ENCODE measurements around the gene TNIP3.

Gene TNIP3

DNA sequence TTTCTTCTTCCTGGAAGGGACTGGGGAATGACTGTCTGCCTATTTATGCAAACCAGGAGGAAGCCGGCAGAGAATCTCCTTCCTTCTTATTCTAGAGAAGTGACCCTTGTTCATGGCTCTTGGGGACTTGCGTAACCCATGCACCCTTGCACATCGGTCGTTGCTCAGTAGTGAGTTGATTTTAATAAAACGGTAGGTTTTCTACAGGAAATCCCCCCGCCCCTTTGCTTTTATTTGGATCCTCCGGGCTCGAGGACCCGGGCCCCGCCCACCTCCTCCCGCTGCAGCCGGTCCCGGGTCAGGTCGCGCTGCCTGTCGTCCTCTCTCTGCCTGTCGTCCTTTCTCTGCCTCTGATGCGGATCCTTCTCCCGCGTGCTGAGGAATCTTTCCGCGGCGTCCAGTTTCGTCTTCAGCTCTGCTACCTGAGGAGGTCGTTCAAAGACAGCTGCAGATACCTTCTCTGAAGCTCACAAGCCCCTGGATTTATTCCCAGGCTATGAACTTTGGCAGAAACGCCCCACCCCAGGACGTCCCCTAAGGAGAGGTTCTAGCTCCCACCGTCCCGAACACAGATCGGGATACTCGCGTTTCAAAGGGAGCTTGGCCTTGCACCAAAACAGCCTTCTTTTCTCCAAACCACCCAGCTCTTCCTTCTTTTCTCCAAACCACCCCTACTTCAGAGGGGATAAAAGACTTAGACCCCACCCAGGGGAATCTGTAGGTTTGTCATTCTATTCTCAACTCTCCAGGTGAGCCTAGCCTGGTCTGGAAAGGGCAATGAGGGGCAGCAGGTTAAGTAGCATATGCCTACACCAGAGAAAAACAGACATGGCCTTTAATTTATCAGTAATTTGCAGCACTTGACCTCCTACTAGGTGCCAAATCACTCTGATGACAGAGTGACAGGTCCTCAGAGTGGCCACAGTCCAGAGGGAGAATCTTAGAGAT is 7.0 kb downstream of the TNIP3 start:
- Mint-ChIP-seq H3K27me3 (no peaks in the 10 kb centered on the region), H3K4me1 (ENCODE audit: low read depth) (peaks cover 46% of the 10 kb centered on the region), H3K9me3 (no peaks in the 10 kb centered on the region), H3K36me3 (ENCODE audit: low read depth) (peaks cover 21% of the 10 kb centered on the region), H3K27ac (peak overlapping the region; percentile 66), H3K4me3 (peak overlapping the region; percentile 77)
- peak; percentile 46 for DNase-seq

- Mint-ChIP-seq H3K9me3 (no peaks in the 10 kb centered on the region), H3K4me3 (peak overlapping the region; percentile 54), H3K36me3 (ENCODE audit: low read depth) (peaks cover 29% of the 10 kb centered on the region), H3K4me1 (ENCODE audit: low read depth) (peaks cover 57% of the 10 kb centered on the region), H3K27ac (no peak overlapping the region), H3K27me3 (no peaks in the 10 kb centered on the region)
- DNase-seq: no peak
Observed at GRCh38 chr4:121155893-121156292, 8.2 kb downstream of the TNIP3 start.

- Mint-ChIP-seq H3K4me1 (ENCODE audit: low read depth) (peaks cover 70% of the 10 kb centered on the region), H3K9me3 (no peaks in the 10 kb centered on the region), H3K27me3 (no peaks in the 10 kb centered on the region), H3K27ac (peak overlapping the region; percentile 20), H3K4me3 (peak overlapping the region; percentile 25), H3K36me3 (ENCODE audit: low read depth) (peaks cover 34% of the 10 kb centered on the region)
- no peak for DNase-seq
Observed at GRCh38 chr4:121154103-121154515, 10.0 kb downstream of the TNIP3 start.

DNA sequence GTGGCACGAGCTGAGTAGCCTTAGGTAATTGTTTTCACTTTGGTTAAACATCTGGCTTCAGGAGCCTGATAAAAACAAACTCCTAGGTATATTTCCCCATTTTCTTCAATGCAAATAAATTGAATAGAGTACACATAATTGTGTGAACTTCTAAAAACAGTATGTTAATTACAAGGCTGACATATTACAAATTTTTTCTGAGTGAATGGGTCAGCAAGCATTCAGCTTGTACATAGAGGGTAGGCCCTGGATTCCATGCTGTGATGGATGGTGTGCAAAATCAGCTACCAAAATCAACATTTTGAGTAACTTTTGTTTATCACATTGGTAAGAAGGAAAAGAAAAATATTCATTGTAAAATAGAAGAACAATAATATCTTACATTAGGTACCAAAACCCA is 12.2 kb downstream of the TNIP3 start:
- Mint-ChIP-seq H3K4me3 (no peak overlapping the region), H3K4me1 (ENCODE audit: low read depth) (peaks cover 77% of the 10 kb centered on the region), H3K27me3 (no peaks in the 10 kb centered on the region), H3K27ac (no peak overlapping the region), H3K36me3 (ENCODE audit: low read depth) (peaks cover 29% of the 10 kb centered on the region), H3K9me3 (no peaks in the 10 kb centered on the region)
- DNase-seq: no peak

DNA sequence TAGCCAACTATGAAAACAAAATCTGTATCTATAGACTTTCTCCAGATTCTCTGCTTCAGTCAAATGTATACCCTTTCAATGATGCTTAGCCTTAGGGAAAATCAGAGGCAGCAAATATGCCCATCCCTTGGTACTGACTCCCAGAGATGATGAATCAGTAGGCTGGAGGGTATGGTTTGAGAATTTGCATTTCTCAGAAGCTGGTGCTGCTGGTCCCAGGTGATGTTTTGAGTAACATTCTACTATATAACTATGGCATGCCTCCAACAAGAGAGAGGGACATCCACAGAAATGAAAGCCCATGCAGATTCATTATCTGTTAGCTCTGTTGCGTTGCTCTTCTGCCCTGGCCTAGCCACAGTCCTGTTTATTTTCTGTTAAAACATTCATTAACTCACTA is 13.6 kb downstream of the TNIP3 start:
- H3K27ac Mint-ChIP-seq: peak overlapping the region; percentile 29

DNA sequence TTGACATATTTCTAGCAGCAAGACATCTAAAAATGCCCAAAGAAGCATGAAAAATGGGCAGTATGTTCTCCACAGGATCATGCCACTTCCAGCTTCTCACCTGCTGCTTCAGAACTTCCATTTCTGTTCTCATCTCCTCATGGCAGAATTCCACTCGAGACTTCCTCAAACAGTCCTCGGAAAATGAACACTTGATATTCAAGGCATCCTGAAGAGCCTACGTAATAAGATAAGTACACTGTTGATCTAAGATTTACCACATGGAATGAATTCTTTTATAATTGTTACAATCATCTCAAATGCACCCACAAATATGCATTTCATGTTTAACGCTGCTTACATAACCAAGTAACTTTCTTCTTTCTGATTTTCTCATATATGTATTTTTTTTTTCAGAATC is 14.1 kb downstream of the TNIP3 start:
- H3K9me3 Mint-ChIP-seq: no peaks in the 10 kb centered on the region
- peaks cover 64% of the 10 kb centered on the region for H3K4me1 Mint-ChIP-seq (ENCODE audit: low read depth)
- H3K4me3 Mint-ChIP-seq: no peak overlapping the region
- DNase-seq: no peak
- H3K27ac Mint-ChIP-seq: no peak overlapping the region
- H3K36me3 Mint-ChIP-seq (ENCODE audit: low read depth): peaks cover 26% of the 10 kb centered on the region
- no peaks in the 10 kb centered on the region for H3K27me3 Mint-ChIP-seq

More for the DNA sequence above, 13.6 kb downstream of the TNIP3 start:
- Mint-ChIP-seq H3K4me3 (no peak overlapping the region), H3K4me1 (ENCODE audit: low read depth) (peaks cover 69% of the 10 kb centered on the region), H3K27me3 (no peaks in the 10 kb centered on the region), H3K9me3 (no peaks in the 10 kb centered on the region), H3K36me3 (ENCODE audit: low read depth) (peaks cover 26% of the 10 kb centered on the region)
- no peak for DNase-seq

DNA sequence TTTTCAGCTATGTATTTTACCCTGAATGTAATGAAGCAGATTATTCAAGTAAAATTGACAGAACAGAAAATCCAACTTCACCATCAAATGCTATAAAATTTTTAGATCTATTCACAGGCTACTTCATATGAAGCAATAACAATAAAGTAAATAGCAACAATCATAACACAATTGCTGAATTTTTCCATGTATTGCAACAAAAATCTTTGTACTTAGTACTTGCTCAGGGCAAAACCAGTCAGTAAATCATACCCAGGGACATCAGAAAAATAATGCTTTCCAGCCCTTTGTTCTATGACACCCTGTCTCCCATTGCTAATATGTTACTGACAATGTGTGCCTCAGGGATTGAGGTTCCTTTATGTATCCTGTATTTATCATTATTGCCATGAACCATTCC is 15.5 kb downstream of the TNIP3 start:
- no peaks in the 10 kb centered on the region for H3K27me3 Mint-ChIP-seq
- DNase-seq: no peak
- no peaks in the 10 kb centered on the region for H3K9me3 Mint-ChIP-seq
- no peak overlapping the region for H3K27ac Mint-ChIP-seq
- no peak overlapping the region for H3K4me3 Mint-ChIP-seq
- peaks cover 60% of the 10 kb centered on the region for H3K4me1 Mint-ChIP-seq (ENCODE audit: low read depth)
- peaks cover 25% of the 10 kb centered on the region for H3K36me3 Mint-ChIP-seq (ENCODE audit: low read depth)

- Mint-ChIP-seq H3K9me3 (no peaks in the 10 kb centered on the region), H3K27me3 (no peaks in the 10 kb centered on the region), H3K4me1 (ENCODE audit: low read depth) (peaks cover 59% of the 10 kb centered on the region), H3K4me3 (no peak overlapping the region), H3K27ac (no peak overlapping the region), H3K36me3 (ENCODE audit: low read depth) (peaks cover 25% of the 10 kb centered on the region)
- no peak for DNase-seq
Observed at GRCh38 chr4:121148000-121148399, 16.1 kb downstream of the TNIP3 start.

DNA sequence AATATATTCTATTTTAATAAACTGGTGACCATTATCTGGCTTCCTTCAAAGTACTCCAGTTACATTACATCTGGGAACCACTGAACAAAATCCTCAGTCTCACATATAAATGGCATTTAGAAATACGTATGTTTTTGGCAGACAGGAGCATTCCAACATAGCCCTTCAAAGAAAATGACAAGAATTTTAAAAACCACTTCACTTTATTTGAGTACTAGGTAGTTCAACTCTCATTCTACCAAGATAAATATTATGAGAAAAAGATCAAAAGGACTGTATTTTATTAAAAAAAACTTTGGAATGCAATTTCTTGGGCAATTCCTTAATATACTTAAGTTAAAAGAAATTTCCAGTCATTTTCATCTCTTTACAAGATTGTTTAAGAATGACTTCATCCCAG is 17.6 kb downstream of the TNIP3 start:
- H3K4me1 Mint-ChIP-seq (ENCODE audit: low read depth): peaks cover 52% of the 10 kb centered on the region
- no peak overlapping the region for H3K4me3 Mint-ChIP-seq
- peaks cover 26% of the 10 kb centered on the region for H3K36me3 Mint-ChIP-seq (ENCODE audit: low read depth)
- H3K9me3 Mint-ChIP-seq: no peaks in the 10 kb centered on the region
- H3K27me3 Mint-ChIP-seq: no peaks in the 10 kb centered on the region
- no peak for DNase-seq
- no peak overlapping the region for H3K27ac Mint-ChIP-seq

- Mint-ChIP-seq H3K4me3 (no peak overlapping the region), H3K27ac (no peak overlapping the region), H3K4me1 (ENCODE audit: low read depth) (peaks cover 48% of the 10 kb centered on the region), H3K27me3 (no peaks in the 10 kb centered on the region), H3K9me3 (no peaks in the 10 kb centered on the region), H3K36me3 (ENCODE audit: low read depth) (peaks cover 27% of the 10 kb centered on the region)
- no peak for DNase-seq
Observed at GRCh38 chr4:121145430-121145829, 18.7 kb downstream of the TNIP3 start.

GRCh38 chr4:121144021-121144420 is 20.1 kb downstream of the TNIP3 start:
- Mint-ChIP-seq H3K36me3 (ENCODE audit: low read depth) (peaks cover 29% of the 10 kb centered on the region), H3K9me3 (no peaks in the 10 kb centered on the region), H3K27me3 (no peaks in the 10 kb centered on the region), H3K27ac (no peak overlapping the region), H3K4me3 (no peak overlapping the region), H3K4me1 (ENCODE audit: low read depth) (peaks cover 53% of the 10 kb centered on the region)
- DNase-seq: no peak

GRCh38 chr4:121143131-121143530 is 21.0 kb downstream of the TNIP3 start:
- Mint-ChIP-seq H3K27ac (no peak overlapping the region), H3K36me3 (ENCODE audit: low read depth) (peaks cover 28% of the 10 kb centered on the region), H3K4me1 (ENCODE audit: low read depth) (peaks cover 55% of the 10 kb centered on the region), H3K27me3 (no peaks in the 10 kb centered on the region), H3K4me3 (no peak overlapping the region), H3K9me3 (no peaks in the 10 kb centered on the region)
- DNase-seq: no peak

GRCh38 chr4:121140716-121141460 is 23.2 kb downstream of the TNIP3 start:
- Mint-ChIP-seq H3K9me3 (no peaks in the 10 kb centered on the region), H3K27ac (no peak overlapping the region)

GRCh38 chr4:121139533-121140222 is 24.4 kb downstream of the TNIP3 start:
- DNase-seq: no peak
- peaks cover 60% of the 10 kb centered on the region for H3K4me1 Mint-ChIP-seq (ENCODE audit: low read depth)
- peaks cover 2% of the 10 kb centered on the region for H3K9me3 Mint-ChIP-seq
- H3K4me3 Mint-ChIP-seq: no peak overlapping the region
- H3K36me3 Mint-ChIP-seq (ENCODE audit: low read depth): peaks cover 24% of the 10 kb centered on the region
- peak overlapping the region; percentile 84 for H3K27ac Mint-ChIP-seq
- no peaks in the 10 kb centered on the region for H3K27me3 Mint-ChIP-seq

More at GRCh38 chr4:121140716-121141460, 23.2 kb downstream of the TNIP3 start:
- H3K4me1 Mint-ChIP-seq (ENCODE audit: low read depth): peaks cover 56% of the 10 kb centered on the region
- DNase-seq: no peak
- H3K36me3 Mint-ChIP-seq (ENCODE audit: low read depth): peaks cover 24% of the 10 kb centered on the region
- no peak overlapping the region for H3K4me3 Mint-ChIP-seq
- H3K27me3 Mint-ChIP-seq: no peaks in the 10 kb centered on the region

All from activated T-cell treated with anti-CD3 and anti-CD28 coated beads, Interleukin-2, amount 50 U/mL, for 24 hours (primary cell).